SJCRH30 (cell line): ENCODE measurements around the gene UBE2J2. TPM values are rescaled to one million over a fixed set of nuclear protein-coding genes. Genes with fewer than 3 reads are reported as not detected.
"Not testable (repeated sequence)": the region's sequence is repeated elsewhere in the genome, so short reads cannot be mapped to it uniquely, and the experiment has no call there.

Experiments
- DNase-seq, 2 experiments: peaks; one replicate each; pipeline ENCODE4 v3.0.0-alpha.2; 2015 to 2020
- H3K27ac ChIP-seq: fragments of 250-450 bp; sonication (Bioruptor Pico); 2 replicates; pipeline ENCODE4 v1.5.1; 2020; ENCODE audit warnings: mild to moderate bottlenecking, moderate library complexity
- H3K27me3 ChIP-seq: fragments of 250-450 bp; sonication (Bioruptor Pico); 2 replicates; pipeline ENCODE4 v1.5.1; 2020; ENCODE audit warnings: mild to moderate bottlenecking, moderate library complexity
- H3K36me3 ChIP-seq: fragments of 250-450 bp; sonication (Bioruptor Pico); 2 replicates; pipeline ENCODE4 v1.5.1; 2020; ENCODE audit warnings: mild to moderate bottlenecking, moderate library complexity
- H3K4me1 ChIP-seq: fragments of 250-450 bp; sonication (Bioruptor Pico); 2 replicates; pipeline ENCODE4 v1.5.1; 2020; ENCODE audit warnings: mild to moderate bottlenecking, moderate library complexity
- H3K4me3 ChIP-seq: fragments of 250-450 bp; sonication (Bioruptor Pico); 2 replicates; pipeline ENCODE4 v1.5.1; 2020; ENCODE audit warnings: mild to moderate bottlenecking, moderate library complexity
- H3K9me3 ChIP-seq: fragments of 250-450 bp; sonication (Bioruptor Pico); replicated peaks from 2 replicates; pipeline ENCODE4 v1.5.1; 2020; ENCODE audit warnings: mild to moderate bottlenecking, moderate library complexity
- total RNA-seq: library from RNA; depleted of rRNA; stranded (reverse); fragments of >200 nt; shearing (Covaris generic); gene quantifications from 2 replicates; pipeline ENCODE4 v1.2.3, GENCODE V29; 2014; rRNA removed

Gene UBE2J2
- 109 and 115 TPM in 2 replicates for total RNA-seq

- no peaks in the 10 kb centered on the region for H3K27me3 ChIP-seq
- H3K4me3 ChIP-seq, result peak within 1 kb of the TSS; percentile 93
- peaks cover 3% of the 10 kb centered on the region; the same call in 1 of the 2 replicates for H3K4me1 ChIP-seq
- peak within 1 kb of the TSS; percentile 48; the same call in 1 of the 2 replicates for H3K27ac ChIP-seq
- no peaks in the 10 kb centered on the region for H3K9me3 ChIP-seq
- DNase-seq, result peak; percentile 96 to 97
- H3K36me3 ChIP-seq, result peaks cover 5% of the 10 kb centered on the region; the same call in 1 of the 2 replicates
These were observed at the start of gene UBE2J2 for GRCh38 chr1:1273512-1274298. UBE2J2 (minus strand) TSS chr1:1273854; CDS start chr1:1267992, 5,862 bp downstream.

GRCh38 chr1:1322952-1323351 is 49.3 kb upstream of the UBE2J2 start:
- Histone ChIP-seq H3K27me3 (no peaks in the 10 kb centered on the region), H3K4me1 (peaks cover 17% of the 10 kb centered on the region), H3K36me3 (peaks cover 12% of the 10 kb centered on the region), H3K4me3 (no peak overlapping the region), H3K9me3 (no peaks in the 10 kb centered on the region), H3K27ac (no peak overlapping the region)
- no peak for DNase-seq

- no peak for DNase-seq
- H3K4me1 ChIP-seq, result peaks cover 23% of the 10 kb centered on the region
- no peaks in the 10 kb centered on the region for H3K9me3 ChIP-seq
- no peaks in the 10 kb centered on the region for H3K27me3 ChIP-seq
- H3K27ac ChIP-seq, result no peak overlapping the region
- no peak overlapping the region for H3K4me3 ChIP-seq
- peaks cover 17% of the 10 kb centered on the region for H3K36me3 ChIP-seq
These were observed 48.8 kb upstream of the UBE2J2 start for GRCh38 chr1:1322418-1322817.

DNA sequence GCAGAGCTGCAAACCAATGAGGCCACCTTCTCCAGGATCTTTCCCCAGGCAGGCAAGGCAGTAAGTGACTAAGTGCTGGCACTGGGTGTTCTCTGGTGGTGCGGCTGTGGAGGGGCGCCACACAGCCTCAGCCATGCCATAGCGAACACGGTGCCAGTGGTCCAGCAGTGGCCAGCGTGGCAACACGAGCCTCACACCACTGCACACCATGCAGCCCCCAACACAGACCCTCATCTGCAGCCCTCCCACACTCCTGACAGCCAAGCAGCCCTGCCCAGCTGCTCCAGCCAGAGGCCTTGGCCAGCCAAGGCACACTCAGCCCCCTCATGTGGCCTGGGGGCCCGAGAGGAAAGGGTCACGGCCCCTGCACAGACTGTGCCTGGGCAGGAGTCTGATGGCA is 47.8 kb upstream of the UBE2J2 start:
- Histone ChIP-seq H3K27ac (no peak overlapping the region), H3K36me3 (peaks cover 26% of the 10 kb centered on the region), H3K4me1 (peaks cover 24% of the 10 kb centered on the region), H3K4me3 (no peak overlapping the region), H3K27me3 (no peaks in the 10 kb centered on the region), H3K9me3 (no peaks in the 10 kb centered on the region)
- DNase-seq, result no peak

GRCh38 chr1:1320666-1321448 is 47.2 kb upstream of the UBE2J2 start:
- Histone ChIP-seq H3K27me3 (no peaks in the 10 kb centered on the region), H3K4me1 (peaks cover 24% of the 10 kb centered on the region), H3K27ac (no peak overlapping the region), H3K4me3 (no peak overlapping the region), H3K9me3 (no peaks in the 10 kb centered on the region), H3K36me3 (peaks cover 32% of the 10 kb centered on the region)
- DNase-seq, result no peak

DNA sequence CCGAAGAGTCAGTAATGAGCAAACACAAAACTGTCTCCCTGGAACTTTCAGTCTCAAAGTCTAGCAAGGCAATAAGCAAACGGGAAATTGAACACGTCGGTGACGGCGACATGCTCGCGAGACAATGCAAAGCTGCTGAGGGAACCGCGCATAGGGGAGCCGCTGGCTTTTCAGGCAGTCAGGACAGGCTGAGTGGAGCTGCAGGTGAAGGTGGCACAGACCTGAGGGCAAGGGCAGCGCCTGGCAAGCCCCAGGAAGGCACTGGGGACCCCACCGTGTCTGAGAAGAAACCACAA is 45.9 kb upstream of the UBE2J2 start:
- H3K36me3 ChIP-seq, result peaks cover 41% of the 10 kb centered on the region
- no peaks in the 10 kb centered on the region for H3K27me3 ChIP-seq
- DNase-seq, result no peak
- peaks cover 18% of the 10 kb centered on the region for H3K4me1 ChIP-seq
- H3K9me3 ChIP-seq, result no peaks in the 10 kb centered on the region
- H3K4me3 ChIP-seq, result no peak overlapping the region
- H3K27ac ChIP-seq, result no peak overlapping the region

DNA sequence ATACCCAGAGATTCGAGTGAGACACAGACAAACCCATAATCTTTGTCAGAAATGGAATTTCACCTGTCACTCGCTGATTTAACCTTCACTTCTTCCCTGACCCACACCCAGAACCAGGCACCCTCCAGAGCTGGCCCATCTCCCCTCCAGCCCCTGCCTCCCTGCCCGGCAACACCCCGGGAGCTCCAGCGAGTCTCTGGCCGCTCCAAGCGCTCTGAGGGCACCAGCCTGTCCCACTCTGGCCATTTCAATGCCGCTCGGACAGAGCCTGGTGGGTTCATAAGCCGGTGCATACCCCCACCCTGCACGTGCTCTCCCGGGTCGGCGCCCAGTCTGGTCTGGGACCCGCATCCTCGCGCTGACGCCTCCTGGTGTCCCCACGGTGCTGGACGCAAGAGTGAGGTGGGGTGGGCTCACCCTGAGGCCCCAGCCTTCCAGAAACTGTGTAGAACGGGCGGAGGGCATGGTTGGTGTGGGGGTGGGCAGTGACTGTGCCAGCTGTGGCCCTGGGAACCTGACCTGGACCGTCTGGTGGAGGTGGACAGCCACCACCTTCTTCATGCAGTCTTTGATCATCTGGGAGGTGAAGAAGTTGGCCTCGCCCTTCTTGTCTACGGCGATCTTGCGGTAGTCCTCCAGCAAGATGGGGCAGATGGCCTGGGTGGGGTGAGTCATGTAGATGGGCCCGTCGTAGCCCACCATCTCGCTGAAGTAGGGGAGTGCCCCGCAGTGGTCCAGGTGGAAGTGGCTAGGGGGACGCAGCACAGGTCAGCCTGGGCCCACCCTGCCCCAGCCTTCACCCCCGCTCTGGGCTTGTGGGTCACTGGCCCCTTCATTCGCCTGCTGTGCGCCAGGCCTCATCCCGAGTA is 45.4 kb upstream of the UBE2J2 start:
- H3K9me3 ChIP-seq, result no peaks in the 10 kb centered on the region
- H3K27me3 ChIP-seq, result no peaks in the 10 kb centered on the region
- no peak overlapping the region for H3K27ac ChIP-seq
- H3K36me3 ChIP-seq, result peaks cover 47% of the 10 kb centered on the region
- H3K4me3 ChIP-seq, result no peak overlapping the region
- H3K4me1 ChIP-seq, result peaks cover 18% of the 10 kb centered on the region
- no peak for DNase-seq

DNA sequence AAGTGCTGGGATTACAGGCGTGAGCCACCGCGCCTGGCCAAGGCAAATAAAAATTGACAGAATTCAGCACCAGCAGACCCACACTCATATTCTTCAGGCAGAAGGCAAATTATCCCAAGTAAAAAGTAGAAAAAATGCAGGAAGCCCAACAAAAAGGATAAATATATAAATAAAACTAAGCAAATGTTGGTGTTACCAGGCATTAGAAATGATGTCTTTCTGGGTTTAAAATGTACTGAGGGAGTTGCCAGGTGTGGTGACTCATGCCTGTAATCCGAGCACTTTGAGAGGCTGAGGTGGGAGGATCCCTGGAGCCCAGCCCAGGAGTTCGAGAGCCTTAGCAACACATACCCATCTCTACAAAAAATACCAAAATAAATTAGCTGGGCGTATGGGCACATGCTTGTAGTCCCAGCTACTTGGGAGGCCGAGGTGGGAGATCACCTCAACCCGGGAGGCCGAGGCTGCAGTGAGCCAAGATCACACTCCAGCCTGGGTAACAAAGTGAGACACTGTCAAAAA is 44.5 kb upstream of the UBE2J2 start:
- H3K4me1 ChIP-seq, result peaks cover 18% of the 10 kb centered on the region
- no peaks in the 10 kb centered on the region for H3K27me3 ChIP-seq
- no peak overlapping the region for H3K4me3 ChIP-seq
- DNase-seq, result peak; percentile 71 to 79
- no peak overlapping the region for H3K27ac ChIP-seq
- peaks cover 55% of the 10 kb centered on the region for H3K36me3 ChIP-seq
- H3K9me3 ChIP-seq, result no peaks in the 10 kb centered on the region

GRCh38 chr1:1317420-1317819 is 43.8 kb upstream of the UBE2J2 start:
- no peak overlapping the region for H3K27ac ChIP-seq
- peaks cover 18% of the 10 kb centered on the region for H3K4me1 ChIP-seq
- H3K27me3 ChIP-seq, result no peaks in the 10 kb centered on the region
- H3K36me3 ChIP-seq, result peaks cover 63% of the 10 kb centered on the region
- DNase-seq, result no peak
- no peaks in the 10 kb centered on the region for H3K9me3 ChIP-seq
- H3K4me3 ChIP-seq, result no peak overlapping the region

- not testable (repeated sequence) for H3K27me3 ChIP-seq, H3K27ac ChIP-seq, H3K4me3 ChIP-seq, H3K9me3 ChIP-seq, DNase-seq
- peaks cover 72% of the 10 kb centered on the region for H3K36me3 ChIP-seq
- H3K4me1 ChIP-seq, result peaks cover 18% of the 10 kb centered on the region
These were observed 42.5 kb upstream of the UBE2J2 start for GRCh38 chr1:1316199-1316598.

DNA sequence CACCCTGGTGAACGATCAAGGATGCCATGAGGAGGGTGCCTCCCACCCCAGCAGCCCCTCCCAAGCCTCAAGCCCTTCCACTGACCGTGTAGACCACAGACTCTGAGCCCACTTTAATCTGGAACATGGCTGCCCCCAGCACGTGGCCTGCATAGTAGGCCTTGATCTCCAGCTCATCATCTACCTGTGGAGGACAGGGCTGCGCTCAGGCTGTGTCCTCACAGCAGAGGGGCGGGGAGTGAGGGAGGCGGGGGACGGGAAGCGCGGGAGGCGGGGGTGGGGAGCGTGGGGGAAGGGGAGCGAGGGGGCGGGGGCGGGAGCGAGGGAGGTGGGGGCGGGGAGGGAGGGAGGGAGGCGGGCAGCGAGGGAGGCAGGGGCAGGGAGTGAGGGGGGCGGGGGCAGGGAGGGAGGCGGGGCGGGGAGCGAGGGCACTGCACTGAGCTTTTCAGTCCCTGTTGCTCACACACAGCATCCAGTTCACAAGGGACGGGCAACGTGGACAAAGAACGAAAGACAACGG is 41.8 kb upstream of the UBE2J2 start:
- Histone ChIP-seq H3K4me1 (peaks cover 18% of the 10 kb centered on the region), H3K36me3 (peaks cover 73% of the 10 kb centered on the region), H3K9me3 (no peaks in the 10 kb centered on the region), H3K27me3 (no peaks in the 10 kb centered on the region), H3K4me3 (no peak overlapping the region), H3K27ac (no peak overlapping the region)
- no peak for DNase-seq

- Histone ChIP-seq H3K27me3 (no peaks in the 10 kb centered on the region), H3K4me1 (peaks cover 18% of the 10 kb centered on the region), H3K9me3 (no peaks in the 10 kb centered on the region), H3K27ac (no peak overlapping the region), H3K36me3 (peaks cover 80% of the 10 kb centered on the region), H3K4me3 (no peak overlapping the region)
- DNase-seq, result no peak
These were observed 41.2 kb upstream of the UBE2J2 start for GRCh38 chr1:1314678-1315335.

GRCh38 chr1:1314237-1314586 is 40.6 kb upstream of the UBE2J2 start:
- Histone ChIP-seq H3K27me3 (no peaks in the 10 kb centered on the region), H3K4me3 (no peak overlapping the region), H3K4me1 (peaks cover 18% of the 10 kb centered on the region), H3K9me3 (no peaks in the 10 kb centered on the region), H3K27ac (no peak overlapping the region), H3K36me3 (peaks cover 84% of the 10 kb centered on the region)
- no peak for DNase-seq
